ENCODE data around the gene C6orf15.

DNA sequence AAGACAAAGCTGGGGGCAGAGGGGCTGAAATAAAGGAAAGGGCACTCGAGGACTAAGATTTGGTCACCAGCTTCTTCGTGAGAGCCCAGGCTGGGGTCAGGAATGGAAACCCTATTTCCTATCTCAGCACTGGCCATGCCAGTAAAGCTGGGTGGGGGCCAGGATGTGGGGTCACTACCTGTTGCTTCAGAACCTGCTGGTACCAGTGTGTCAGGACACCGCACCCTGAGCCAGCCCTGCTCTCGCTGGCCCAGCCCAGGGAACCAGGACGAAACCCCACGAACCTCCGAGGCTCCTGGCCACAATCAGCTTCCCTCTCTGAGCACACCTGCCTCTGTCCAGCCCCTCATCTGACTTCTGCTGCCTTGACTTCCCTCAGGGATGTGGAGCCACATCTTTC is 5.8 kb upstream of the C6orf15 start:
- TF ChIP-seq, protein P1, sequence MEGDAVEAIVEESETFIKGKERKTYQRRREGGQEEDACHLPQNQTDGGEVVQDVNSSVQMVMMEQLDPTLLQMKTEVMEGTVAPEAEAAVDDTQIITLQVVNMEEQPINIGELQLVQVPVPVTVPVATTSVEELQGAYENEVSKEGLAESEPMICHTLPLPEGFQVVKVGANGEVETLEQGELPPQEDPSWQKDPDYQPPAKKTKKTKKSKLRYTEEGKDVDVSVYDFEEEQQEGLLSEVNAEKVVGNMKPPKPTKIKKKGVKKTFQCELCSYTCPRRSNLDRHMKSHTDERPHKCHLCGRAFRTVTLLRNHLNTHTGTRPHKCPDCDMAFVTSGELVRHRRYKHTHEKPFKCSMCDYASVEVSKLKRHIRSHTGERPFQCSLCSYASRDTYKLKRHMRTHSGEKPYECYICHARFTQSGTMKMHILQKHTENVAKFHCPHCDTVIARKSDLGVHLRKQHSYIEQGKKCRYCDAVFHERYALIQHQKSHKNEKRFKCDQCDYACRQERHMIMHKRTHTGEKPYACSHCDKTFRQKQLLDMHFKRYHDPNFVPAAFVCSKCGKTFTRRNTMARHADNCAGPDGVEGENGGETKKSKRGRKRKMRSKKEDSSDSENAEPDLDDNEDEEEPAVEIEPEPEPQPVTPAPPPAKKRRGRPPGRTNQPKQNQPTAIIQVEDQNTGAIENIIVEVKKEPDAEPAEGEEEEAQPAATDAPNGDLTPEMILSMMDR (IDR thresholded peaks at IDR 0.05; ENCODE audit: low read depth, low read length, poor library complexity, severe bottlenecking): no peak
- no peak for TF ChIP-seq EZH2phosphoT487 (IDR thresholded peaks at IDR 0.05; ENCODE audit: borderline replicate concordance, low read length)
